ENCODE measurements around the gene NGFR. TPM values are rescaled to one million over a fixed set of nuclear protein-coding genes. Genes with fewer than 3 reads are reported as not detected.

The NGFR gene
- total RNA-seq, 6 donors from 2014 or later = 1.3 to 2.9 (median 2.2) TPM

- Histone ChIP-seq H3K36me3 (no peaks in the 10 kb centered on the region), H3K27ac (peak overlapping the region in 3 of 4 donors; percentile 29 to 78 (median 78)), H3K9me3 (no peaks in the 10 kb centered on the region), H3K4me1 (peaks cover 15 to 18% (median 16%) of the 10 kb centered on the region in 4 donors), H3K4me3 (no peak overlapping the region), H3K27me3 (no peaks in the 10 kb centered on the region)
- ATAC-seq (ENCODE audit: low FRiP score in 2 of 2) = peak in 1 of 2 donors; percentile 48
- peak in 1 of 2 donors; percentile 75 for DNase-seq
- TF ChIP-seq EP300 (IDR thresholded peaks at IDR 0.05) (no peak), POLR2AphosphoS5 (IDR thresholded peaks at IDR 0.05) (no peak), POLR2A (IDR thresholded peaks at IDR 0.05) (no peak), CTCF (IDR thresholded peaks at IDR 0.05) (no peak)
- WGBS, 2 donors = 82 to 91% methylated on average over 14 to 15 of the region's 15 CpGs
Measured at GRCh38 chr17:49514071-49514721, 19.1 kb downstream of the NGFR start.

GRCh38 chr17:49515196-49515770 lies 20.2 kb downstream of the NGFR start:
- Histone ChIP-seq H3K27me3 (no peaks in the 10 kb centered on the region), H3K9me3 (no peaks in the 10 kb centered on the region), H3K4me1 (peaks cover 15 to 18% (median 16%) of the 10 kb centered on the region in 4 donors), H3K27ac (peak overlapping the region; percentile 29 to 78 (median 72)), H3K4me3 (no peak overlapping the region), H3K36me3 (no peaks in the 10 kb centered on the region)
- ATAC-seq (ENCODE audit: low FRiP score in 2 of 2) = peak; percentile 88 to 93
- DNase-seq = peak; percentile 74 to 90
- TF ChIP-seq POLR2A (IDR thresholded peaks at IDR 0.05) = no peak
- peak in 1 of 4 donors; percentile 49 for TF ChIP-seq EP300 (IDR thresholded peaks at IDR 0.05)
- peak in 1 of 6 experiments; percentile 27 for TF ChIP-seq CTCF (IDR thresholded peaks at IDR 0.05)
- TF ChIP-seq POLR2AphosphoS5 (IDR thresholded peaks at IDR 0.05) = peak; percentile 57 to 81
- 27 to 29% methylated on average over 4 to 6 of the region's 8 CpGs for WGBS, 2 donors

GRCh38 chr17:49516180-49516579 lies 21.1 kb downstream of the NGFR start:
- Histone ChIP-seq H3K27ac (peak overlapping the region in 3 of 4 donors; percentile 66 to 78 (median 78)), H3K4me3 (no peak overlapping the region), H3K9me3 (no peaks in the 10 kb centered on the region), H3K36me3 (no peaks in the 10 kb centered on the region), H3K27me3 (no peaks in the 10 kb centered on the region), H3K4me1 (peaks cover 15 to 18% (median 16%) of the 10 kb centered on the region in 4 donors)
- 70 to 84% methylated on average over 5 of the region's 5 CpGs for WGBS, 2 donors
- ATAC-seq (ENCODE audit: low FRiP score in 2 of 2) (no peak), DNase-seq (no peak)
- no peak for TF ChIP-seq POLR2AphosphoS5 (IDR thresholded peaks at IDR 0.05)
- no peak for TF ChIP-seq EP300 (IDR thresholded peaks at IDR 0.05)
- TF ChIP-seq POLR2A (IDR thresholded peaks at IDR 0.05) = no peak
- no peak for TF ChIP-seq CTCF (IDR thresholded peaks at IDR 0.05)

- ATAC-seq (ENCODE audit: low FRiP score in 2 of 2) (no peak), DNase-seq (no peak)
- H3K27me3 ChIP-seq = no peaks in the 10 kb centered on the region
- H3K27ac ChIP-seq = no peak overlapping the region
- H3K4me1 ChIP-seq = peaks cover 15 to 22% (median 19%) of the 10 kb centered on the region in 4 donors
- TF ChIP-seq POLR2AphosphoS5 (IDR thresholded peaks at IDR 0.05) (no peak), EP300 (IDR thresholded peaks at IDR 0.05) (no peak), POLR2A (IDR thresholded peaks at IDR 0.05) (no peak), CTCF (IDR thresholded peaks at IDR 0.05) (no peak)
- H3K4me3 ChIP-seq = no peak overlapping the region
- WGBS, 2 donors = 93% methylated on average over 6 of the region's 6 CpGs
- no peaks in the 10 kb centered on the region for H3K36me3 ChIP-seq
- H3K9me3 ChIP-seq = no peaks in the 10 kb centered on the region
Measured at GRCh38 chr17:49518346-49519078, 23.4 kb downstream of the NGFR start.
